HG02884 (cell line): ENCODE data around the gene ULK4.
A peak's percentile ranks its signal among the peaks of the same experiment; 100 is the strongest.
"Not testable (repeated sequence)": the region's sequence is repeated elsewhere in the genome, so short reads cannot be mapped to it uniquely, and the experiment has no call there.

Experiments used
- ATAC-seq: cut with Tn5 transposase; IDR thresholded peaks from one replicate; pipeline ENCODE4 v1.9.1; 2021; ENCODE audit warnings: mild to moderate bottlenecking, moderate library complexity; ENCODE audit not compliant: unreplicated experiment

Gene ULK4

DNA sequence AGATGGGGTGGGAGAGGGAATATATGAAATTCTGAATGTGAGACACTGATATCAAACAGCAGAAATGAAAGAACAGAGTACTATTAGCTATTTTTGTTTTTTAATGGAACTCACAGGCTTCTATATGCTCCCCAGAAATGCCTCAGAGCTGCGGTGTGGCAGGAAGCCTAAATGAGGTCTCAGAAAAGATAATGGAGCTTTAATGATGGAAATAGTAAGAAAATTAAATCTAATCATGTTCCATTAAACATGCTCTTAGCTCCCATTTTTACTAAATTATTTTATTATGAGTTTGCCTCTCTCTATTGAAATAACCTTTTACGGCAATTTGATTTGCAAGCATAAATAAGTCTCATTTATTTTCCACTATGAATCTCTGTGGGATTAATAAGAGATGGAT lies 378.9 kb downstream of the ULK4 start:
- no peak for ATAC-seq

DNA sequence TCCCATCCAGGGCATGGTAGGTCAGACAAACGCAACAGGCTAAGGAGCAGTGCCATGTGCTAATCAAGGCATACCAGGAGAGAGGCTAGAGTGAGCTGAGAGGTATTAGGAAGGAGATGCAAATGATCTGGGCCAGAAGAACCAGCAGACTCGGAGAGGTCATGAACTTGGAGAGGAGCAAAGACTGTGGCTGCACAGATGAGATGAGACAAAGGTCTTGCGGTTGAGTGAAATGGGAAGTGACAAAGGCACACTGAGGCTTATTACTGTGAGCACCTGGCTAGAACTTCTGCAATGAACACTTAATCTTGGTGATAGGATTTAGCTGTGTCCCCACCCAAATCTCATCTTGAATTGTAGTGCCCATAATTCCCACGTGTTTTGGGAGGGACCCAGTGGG lies 380.2 kb downstream of the ULK4 start:
- peak; percentile 98 for ATAC-seq

DNA sequence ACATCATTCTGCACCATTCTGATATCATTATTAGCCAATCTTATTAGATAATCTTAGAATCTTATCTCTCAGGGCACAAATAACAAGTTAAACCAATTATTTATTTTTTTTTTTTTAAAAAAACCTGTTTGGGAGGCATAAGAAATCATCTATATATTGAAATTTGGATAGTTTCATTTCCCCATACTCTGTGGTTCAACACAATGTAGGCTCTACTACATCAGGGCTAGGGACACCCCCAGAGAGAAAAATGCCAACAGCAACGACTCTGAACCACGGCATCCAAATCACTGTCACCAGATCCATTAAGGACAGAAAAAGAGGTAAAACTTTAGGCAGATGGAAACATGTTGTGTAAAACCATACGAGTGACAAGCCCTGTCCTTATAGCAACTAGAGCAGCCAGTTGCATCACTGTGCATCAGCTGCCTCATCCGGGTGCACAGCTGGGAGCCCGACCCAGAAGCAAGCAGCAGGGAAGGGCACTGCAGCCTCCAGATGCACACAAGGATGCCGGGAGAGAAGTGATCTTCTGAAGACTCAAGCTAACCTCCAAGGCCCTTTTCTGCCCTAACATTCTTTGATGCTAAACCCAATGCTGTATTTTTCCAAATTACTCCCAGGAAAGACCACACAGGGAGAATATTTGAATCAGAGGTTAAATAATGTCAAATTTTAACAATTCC lies 381.5 kb downstream of the ULK4 start:
- no peak for ATAC-seq

DNA sequence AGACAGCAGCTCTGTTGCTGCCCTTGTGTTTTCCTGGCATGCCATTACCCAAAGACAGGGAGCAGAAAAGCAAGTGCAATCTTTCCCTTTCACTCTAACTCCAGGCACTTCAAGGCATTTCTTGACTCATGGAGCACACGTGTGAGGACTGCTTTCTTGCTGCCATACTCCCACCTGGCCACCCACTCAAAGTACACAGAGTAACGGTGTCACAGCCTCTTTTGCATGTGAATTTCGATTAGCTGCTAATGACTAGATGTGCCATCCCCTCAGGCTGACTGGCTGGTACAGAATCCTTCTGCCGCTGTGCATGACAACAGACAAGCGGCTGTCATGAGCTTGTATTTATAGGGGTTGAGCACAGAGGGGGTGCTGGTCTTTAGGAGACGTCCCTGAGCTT lies 382.0 kb downstream of the ULK4 start:
- no peak for ATAC-seq

DNA sequence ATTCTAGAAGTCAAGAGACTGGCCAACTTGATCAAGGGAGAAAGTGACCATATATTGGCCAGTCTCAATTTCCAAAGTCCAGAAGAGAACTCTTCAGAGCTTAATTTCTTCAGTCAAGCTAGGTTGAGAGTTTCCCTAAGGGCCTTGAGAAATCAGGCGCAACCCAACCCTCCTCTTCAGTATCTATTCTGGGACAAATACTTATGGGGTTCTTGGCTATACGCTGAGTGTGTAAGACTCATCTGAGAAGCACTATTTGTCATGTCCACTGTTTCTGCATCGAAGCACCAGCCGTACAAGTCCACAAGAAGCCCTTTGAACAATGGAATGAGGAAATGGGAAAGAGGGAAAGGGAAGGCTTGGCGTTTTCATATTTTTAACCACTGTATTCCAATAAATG lies 383.1 kb downstream of the ULK4 start:
- ATAC-seq: no peak

DNA sequence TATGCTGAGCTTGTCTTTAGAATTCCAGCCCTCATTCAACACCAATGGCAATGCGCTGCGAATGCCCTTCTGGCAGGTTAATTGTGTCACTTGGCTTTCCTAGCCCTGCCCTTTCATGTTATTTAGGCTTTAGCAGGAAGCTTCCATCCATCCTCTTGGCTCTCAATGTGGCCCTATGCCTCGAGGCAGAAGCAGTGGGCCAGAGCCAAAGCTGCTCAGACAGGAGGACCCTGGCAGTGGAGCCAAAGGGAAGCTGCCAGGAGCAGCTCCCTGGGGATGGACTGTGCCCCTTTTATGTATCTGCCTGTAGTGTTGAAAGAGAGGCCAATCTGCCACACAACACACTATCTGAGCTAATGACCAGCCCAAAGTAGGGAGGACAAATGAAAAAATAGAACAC lies 386.2 kb downstream of the ULK4 start:
- ATAC-seq: no peak

DNA sequence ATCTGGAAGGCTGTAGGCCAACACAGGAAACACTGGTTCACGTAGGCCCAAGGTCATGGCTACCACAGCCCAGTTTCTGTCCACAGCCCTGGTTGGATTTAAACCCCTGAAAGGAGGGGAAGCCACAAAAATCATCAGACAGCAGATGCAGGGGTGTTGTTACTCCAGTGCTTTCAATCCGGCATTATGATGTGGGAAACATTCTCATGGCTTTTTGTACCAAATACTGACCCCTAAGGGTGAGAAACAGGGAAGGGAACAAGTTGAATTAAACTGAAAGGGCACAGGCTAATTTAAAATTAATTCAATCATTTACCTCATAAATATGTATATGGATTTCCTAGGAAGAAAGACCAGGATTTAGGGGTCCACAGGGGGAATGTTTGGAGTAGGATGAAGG lies 387.0 kb downstream of the ULK4 start:
- ATAC-seq: no peak

DNA sequence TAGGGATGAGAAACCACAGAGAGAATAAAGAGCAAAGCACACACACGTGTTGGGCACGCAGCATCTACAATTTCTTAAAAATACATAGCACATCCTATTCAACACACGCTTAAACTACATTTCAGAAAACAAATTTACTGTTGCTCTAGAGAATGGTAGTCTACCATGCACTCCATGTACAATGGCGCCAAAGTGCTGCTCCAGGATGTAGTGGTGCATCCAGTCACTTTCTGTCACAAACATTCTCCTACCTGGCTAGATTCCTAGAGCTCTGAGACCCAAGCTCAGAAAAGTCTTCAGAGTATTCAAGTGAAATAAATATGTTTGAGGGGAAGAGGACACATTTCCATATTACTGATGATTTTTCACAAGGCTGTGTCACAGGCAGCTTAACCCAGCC lies 388.3 kb downstream of the ULK4 start:
- no peak for ATAC-seq

DNA sequence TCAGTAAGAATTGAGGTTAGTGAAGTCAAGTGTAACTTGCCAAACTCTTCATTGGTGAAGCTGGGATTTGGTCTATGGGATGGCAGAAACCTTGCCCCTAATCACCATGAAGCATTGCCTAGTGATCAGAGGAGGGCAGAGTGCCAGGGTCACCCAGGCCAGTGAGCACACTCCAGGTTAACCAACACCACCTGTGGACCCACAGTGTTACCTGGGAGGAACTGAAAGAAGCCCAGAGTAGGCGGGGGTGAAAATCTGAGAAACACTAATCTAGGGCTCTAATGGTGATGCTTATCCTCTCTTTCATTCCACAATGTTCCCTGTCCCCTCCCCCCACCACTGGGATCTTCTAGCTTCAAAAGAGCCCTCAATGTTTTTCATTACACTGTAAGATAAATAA lies 389.8 kb downstream of the ULK4 start:
- ATAC-seq: no peak

DNA sequence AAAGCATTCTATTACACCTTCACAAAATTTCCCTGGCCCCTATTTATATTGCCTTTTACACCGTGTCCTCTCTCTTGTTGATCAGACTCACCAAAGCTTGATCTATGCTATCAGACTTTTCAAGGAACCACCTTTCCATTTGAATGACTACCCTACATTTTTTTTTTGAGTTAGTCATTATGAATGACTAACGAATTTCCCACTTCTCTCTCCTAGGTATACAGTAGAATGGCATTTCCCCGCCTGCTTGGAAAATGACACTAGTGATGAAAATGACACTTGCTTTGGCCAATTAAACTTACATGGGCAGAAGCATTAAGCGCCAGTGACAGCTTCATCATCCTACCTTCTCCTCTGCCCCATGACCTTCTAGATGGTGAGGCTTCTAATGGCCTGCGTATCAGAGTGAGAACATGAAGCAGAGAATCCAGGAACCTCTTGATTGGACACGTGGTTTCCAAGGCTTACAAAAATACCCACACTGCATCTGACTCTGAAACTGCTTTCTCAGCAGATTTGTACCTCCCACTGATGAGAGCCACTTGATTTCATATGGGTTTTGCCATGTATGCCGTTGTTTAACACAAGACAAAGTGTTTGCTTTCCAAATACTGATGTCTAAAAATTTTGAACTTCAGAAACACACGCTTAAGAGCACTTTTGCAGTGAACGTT lies 392.1 kb downstream of the ULK4 start:
- ATAC-seq: no peak

DNA sequence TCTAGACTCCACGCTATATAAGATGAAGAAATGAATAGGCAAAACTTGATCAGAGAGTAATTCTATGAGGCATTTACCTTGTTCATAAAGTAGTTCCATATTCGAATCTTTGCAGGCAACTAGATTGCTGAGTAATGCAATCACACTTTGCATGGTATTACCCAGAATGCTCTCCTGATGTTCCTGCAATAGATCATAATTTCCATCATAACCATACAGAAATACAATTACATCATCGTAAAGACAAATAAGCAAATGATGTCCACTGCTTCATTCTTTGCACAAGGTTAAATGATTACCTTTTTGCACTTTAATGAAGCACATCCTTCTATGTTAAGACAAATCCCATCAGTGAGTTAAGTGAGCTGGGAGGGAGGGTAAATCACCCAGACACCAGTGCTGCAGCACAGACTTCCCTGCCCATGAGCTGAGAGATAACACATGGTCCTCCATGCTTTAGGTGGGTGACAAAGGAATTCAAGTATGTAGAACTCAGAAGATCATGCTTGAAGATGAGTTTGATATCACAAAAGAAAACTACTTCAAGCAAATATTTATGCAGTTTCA lies 395.9 kb downstream of the ULK4 start:
- ATAC-seq: no peak

DNA sequence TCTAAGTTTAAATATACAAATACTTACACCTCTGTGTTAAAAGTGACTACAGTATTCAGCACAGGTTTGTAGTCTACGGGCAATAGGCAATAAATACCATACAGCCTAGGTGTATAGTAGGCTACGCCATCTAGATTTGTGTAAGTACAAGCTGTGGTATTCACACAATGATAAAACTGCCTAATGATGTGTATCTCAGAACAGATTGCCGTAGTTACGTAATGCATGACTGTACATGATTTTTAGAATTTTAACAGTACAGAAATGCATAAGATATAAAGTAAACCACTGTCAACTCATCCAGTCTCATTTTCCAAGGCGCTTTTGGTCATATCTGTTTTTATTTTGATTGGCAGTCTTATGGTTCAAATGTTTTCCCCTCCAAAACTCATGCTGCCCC lies 396.9 kb downstream of the ULK4 start:
- ATAC-seq: no peak

DNA sequence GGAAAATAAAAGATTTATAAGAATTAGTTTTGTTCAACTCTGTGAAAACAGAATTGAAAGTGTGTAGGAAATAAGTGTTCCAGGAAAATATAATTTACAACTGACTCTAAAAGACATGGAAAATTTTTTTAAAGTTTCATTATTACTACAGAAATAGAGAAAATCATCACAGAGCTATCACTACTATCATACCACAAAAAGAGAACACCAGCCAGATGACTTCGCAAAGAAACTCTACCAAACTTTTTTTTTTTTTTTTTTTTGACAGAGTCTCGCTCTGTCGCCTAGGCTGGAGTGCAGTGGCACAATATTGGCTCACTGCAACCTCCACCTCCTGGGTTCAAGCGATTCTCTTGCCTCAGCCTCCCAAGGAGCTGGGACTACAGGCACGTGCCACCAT lies 405.7 kb downstream of the ULK4 start:
- ATAC-seq: not testable (repeated sequence)

DNA sequence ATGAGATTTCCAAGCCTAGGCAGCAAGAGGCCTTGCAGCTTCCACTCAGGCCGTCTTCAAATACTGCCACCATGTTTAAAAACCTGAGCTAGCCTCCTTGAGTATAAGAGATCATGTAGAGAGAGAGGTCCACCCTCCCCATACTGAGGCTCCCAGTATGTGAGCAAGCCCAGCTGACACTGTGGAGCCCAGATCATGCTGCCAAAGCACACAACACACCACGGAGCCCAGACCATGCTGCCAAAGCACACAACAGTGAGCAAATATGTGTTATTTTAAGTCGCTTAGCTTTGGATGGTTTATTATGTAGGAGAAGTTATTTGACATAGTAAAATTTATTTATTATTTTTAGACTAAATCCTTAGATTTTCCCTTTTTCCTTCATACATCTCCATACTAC lies 428.9 kb downstream of the ULK4 start:
- no peak for ATAC-seq

DNA sequence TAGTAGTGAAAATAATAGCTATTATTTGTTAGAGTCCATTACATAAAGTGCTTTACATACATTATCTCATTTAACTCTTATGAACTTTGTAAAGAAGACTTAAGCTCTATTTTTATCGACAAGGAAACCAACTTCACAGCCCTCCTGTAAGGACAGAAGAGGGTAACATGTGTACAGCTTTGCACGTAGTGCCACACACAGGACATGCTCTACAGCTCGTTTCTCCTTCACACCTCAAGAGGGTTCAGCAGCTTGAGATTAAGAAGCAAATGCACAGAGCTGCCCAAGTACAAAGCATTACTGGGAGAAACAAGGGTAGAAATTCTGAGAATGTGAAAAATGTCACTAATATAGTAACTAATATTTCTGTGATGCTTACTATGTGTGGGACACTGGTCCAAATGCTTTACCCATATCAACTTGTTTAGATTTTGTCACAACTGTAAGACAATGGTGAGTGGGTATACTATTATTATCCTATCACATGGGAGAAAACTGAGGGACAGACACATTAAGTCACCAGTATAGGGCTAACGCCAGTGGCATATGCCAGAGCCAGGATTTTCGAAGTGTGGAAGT lies 434.8 kb downstream of the ULK4 start:
- ATAC-seq: no peak

DNA sequence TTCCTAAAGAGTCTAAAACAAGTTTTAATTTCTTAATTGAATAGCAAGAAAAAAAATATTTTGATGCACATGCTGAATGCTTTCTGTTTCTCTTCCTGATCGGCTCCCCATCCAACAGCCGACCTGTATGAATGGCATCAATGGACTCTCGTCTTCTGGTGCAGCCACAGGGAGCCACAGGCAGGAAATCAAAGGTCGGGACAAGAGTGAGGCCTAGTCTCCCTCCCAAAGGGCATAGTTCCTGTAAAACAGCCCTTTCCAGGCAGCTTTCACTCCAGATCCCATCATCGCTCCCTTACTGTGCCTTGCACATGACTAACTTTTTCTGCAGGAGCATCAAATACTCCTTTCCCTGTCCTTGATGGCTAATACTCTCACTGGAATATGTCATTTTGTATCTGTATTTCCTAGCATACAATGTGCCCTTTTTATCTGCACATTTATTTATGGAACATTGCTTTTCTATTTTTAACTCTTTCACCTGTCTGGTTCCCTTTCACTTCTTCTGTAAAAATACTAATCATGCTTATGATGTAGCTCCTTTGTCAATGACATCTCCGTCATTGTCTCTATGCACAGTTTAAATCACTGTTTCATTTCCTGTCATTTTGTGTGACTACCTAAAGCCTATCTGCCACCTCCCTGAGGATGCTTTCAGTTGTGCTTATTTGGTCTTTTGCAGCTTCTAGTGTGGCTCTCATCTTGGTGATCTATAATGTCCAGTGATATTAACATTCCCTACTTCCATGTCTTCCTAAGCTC lies 436.4 kb downstream of the ULK4 start:
- no peak for ATAC-seq

DNA sequence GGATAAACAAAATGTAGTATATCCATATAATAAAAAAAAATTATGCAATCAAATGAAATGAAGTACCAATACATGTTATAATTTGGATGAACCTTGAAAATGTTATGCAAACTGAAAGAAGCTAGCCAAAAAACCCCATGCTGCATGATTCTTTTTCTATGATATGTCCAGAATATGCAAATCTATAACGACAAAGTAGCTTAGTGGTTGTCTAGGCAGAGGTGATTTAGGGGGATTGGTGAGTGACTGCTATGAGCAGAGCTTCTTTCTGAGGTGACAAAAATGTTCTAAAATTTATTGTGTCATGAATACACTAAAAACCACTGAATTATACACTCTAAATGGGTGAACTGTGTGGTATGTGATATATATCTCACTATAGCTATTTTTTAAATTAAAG lies 438.0 kb downstream of the ULK4 start:
- no peak for ATAC-seq

DNA sequence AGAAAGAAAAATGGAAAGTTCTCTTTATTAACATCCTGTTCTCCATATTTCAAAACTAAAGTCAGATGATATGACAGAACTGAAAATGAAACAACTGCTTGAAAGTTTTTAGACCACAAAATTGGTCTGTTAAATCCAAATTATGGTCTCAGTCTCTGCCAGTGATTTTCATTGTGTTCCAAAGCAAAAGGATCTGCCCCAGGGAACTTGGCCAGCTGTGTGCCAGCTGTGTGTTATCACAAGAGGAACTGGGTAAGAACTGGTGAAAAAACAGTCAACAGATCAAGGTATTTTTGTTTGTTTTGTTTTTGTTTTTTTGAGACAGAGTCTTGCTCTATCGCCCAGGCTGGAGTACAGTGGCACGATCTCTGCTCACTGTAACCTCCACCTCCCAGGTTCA lies 439.3 kb downstream of the ULK4 start:
- no peak for ATAC-seq

DNA sequence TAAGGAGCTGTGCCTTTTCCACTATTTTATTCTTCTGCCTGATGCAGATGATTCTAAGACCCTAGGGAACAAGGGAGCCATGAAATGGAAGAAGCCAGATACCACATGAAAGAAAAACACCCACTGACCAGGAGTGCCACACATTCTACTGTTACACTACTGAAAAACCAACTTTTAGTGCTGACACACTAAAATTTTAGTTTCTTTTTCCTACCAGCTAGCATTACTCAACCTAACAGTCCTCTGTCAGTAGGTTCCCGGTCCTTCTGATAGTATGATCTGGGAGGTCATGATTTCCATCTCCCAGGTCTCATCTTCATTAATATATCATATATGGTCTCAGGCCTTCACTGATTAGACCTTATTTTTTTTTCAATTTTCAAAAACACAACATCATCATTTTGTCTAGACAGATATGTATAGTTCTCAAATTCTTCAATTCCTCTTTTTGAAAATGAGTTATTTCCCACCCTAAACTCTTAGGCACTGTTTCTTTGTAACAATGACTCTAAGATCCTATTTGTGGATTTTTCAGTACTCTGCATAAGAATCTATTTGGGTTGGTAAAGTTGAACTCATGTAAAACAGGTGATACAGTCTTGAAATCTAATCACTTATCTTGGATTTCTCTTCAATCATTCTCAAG lies 440.8 kb downstream of the ULK4 start:
- no peak for ATAC-seq

DNA sequence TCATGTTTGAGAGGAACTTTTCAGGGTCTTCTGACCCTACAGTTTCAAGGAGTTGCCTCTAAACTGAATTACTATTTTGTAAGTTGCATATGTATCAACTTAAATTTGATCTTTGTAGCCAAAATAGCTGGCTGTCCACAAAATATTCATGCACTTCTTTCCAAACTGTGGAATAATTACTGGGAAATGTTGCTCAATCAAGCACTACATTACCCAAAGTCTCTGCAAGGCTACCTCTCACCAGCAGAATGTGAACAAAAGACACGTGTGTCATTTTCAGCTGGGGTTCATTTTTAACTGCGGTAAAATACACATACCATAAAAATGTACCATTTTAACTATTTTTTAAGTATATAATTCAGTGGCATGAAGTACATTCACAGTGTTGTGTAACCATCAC lies 442.2 kb downstream of the ULK4 start:
- no peak for ATAC-seq

DNA sequence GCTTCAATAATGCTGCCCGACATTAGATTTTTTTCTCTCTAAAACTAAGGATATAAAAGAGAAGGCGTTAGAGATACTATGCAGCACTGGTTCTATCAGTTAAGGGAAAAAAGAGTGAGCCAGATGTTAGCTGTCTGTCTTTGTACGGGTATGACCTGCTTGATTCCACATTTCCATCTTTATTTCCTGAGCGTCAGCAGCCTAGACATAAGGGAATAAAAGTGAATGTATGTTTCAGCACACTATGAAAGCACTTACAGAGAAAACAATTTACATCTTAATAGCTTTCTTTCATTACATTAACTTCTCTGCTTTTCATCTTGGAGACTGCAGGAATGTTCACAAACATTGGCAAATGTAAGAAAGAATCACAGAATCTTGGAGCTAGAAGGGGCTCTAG lies 443.3 kb downstream of the ULK4 start:
- ATAC-seq: no peak
